Measurements from ENCODE around the gene USP25. TPM values are rescaled to one million over a fixed set of nuclear protein-coding genes. Genes with fewer than 3 reads are reported as not detected.

Gene USP25
- polyA plus RNA-seq (2011; rRNA removed) (25.3 and 35.3 TPM in 2 replicates), polyA minus RNA-seq (2011; rRNA and poly(A)+ RNA removed) (28.2 and 51.8 TPM in 2 replicates)

GRCh38 chr21:15729674-15730483 lies at the start of gene USP25:
USP25 (plus strand) TSS chr21:15729982; CDS start chr21:15730394, 412 bp downstream.
- ChIA-PET CTCF (interaction anchor here (0.6 kb wide), 3 partner anchors 14 to 23 kb away, joined by 3 read pairs; no protein-coding TSS in a partner anchor), POLR2A (no interaction called here)
- TF ChIP-seq CTCF (IDR thresholded peaks at IDR 0.05; ENCODE audit: low read depth, low read length): no peak
- Histone ChIP-seq H3K27ac (ENCODE audit: low read depth, low read length) (peak within 1 kb of the TSS; percentile 53), H3K27me3 (ENCODE audit: control insufficient read depth, insufficient read depth, low read length) (no peaks in the 10 kb centered on the region), H3K9me3 (ENCODE audit: control insufficient read depth, insufficient read depth, low read length) (no peaks in the 10 kb centered on the region), H3K4me3 (ENCODE audit: low read depth, low read length) (peak within 1 kb of the TSS; percentile 89)
- no peak for DNase-seq (ENCODE audit: low read depth, low spot score)

GRCh38 chr21:15682186-15682895 lies 47.4 kb upstream of the USP25 start:
- Histone ChIP-seq H3K9me3 (ENCODE audit: control insufficient read depth, insufficient read depth, low read length) (peaks cover 13% of the 10 kb centered on the region; the same call in 1 of the 2 replicates), H3K27me3 (ENCODE audit: control insufficient read depth, insufficient read depth, low read length) (no peaks in the 10 kb centered on the region), H3K4me3 (ENCODE audit: low read depth, low read length) (no peak overlapping the region), H3K27ac (ENCODE audit: low read depth, low read length) (peak overlapping the region; percentile 39)
- ChIA-PET CTCF (no interaction called here), POLR2A (no interaction called here)
- no peak for DNase-seq (ENCODE audit: low read depth, low spot score)
- TF ChIP-seq CTCF (IDR thresholded peaks at IDR 0.05; ENCODE audit: low read depth, low read length): no peak

GRCh38 chr21:15682977-15683376 lies 46.8 kb upstream of the USP25 start:
- no peak for DNase-seq (ENCODE audit: low read depth, low spot score)
- ChIA-PET POLR2A (no interaction called here), CTCF (no interaction called here)
- no peak for TF ChIP-seq CTCF (IDR thresholded peaks at IDR 0.05; ENCODE audit: low read depth, low read length)
- Histone ChIP-seq H3K9me3 (ENCODE audit: control insufficient read depth, insufficient read depth, low read length) (peaks cover 13% of the 10 kb centered on the region; the same call in 1 of the 2 replicates), H3K27ac (ENCODE audit: low read depth, low read length) (no peak overlapping the region), H3K27me3 (ENCODE audit: control insufficient read depth, insufficient read depth, low read length) (no peaks in the 10 kb centered on the region), H3K4me3 (ENCODE audit: low read depth, low read length) (no peak overlapping the region)

- CTCF ChIA-PET: no interaction called here
- POLR2A ChIA-PET: no interaction called here
Observed at GRCh38 chr21:15686506-15686905, 43.3 kb upstream of the USP25 start.

More at GRCh38 chr21:15686506-15686905, 43.3 kb upstream of the USP25 start:
- no peaks in the 10 kb centered on the region for H3K27me3 ChIP-seq (ENCODE audit: control insufficient read depth, insufficient read depth, low read length)
- no peak for DNase-seq (ENCODE audit: low read depth, low spot score)
- no peak overlapping the region for H3K4me3 ChIP-seq (ENCODE audit: low read depth, low read length)
- H3K9me3 ChIP-seq (ENCODE audit: control insufficient read depth, insufficient read depth, low read length): peaks cover 13% of the 10 kb centered on the region; the same call in 1 of the 2 replicates
- TF ChIP-seq CTCF (IDR thresholded peaks at IDR 0.05; ENCODE audit: low read depth, low read length): no peak
- H3K27ac ChIP-seq (ENCODE audit: low read depth, low read length): no peak overlapping the region

Data from AG04450 (cell line).